Measurements from ENCODE around the gene SMNDC1.
"Not testable (repeated sequence)": the region's sequence is repeated elsewhere in the genome, so short reads cannot be mapped to it uniquely, and the experiment has no call there.

SMNDC1 gene

DNA sequence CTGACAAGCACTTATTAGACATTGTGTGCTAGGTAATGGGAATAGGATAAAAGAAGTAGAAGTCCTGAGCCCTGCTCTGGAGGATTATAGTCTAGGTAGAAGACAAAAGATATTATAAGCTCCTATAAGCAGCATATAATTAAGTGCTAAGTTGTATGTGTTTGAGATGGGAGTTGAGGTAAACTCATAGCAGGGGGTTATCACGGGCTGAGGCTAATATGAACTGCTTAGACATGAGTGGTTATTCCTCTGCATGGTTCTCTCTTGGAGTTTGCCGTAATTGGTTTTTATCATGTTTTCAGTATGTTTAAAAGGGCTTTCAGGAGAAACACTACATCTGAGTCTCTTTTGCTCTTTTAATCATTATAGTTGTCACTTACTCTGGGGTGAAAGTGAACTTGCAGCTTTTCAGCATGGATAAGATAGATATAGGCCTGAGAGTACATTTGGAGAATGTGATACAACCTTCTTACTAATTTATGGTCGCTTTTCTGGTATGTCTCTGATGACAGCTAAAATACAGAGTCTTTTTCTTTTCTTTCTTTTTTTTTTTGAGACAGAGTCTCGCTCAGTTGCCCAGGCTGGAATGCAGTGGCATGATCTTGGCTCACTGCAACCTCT, 39.0 kb downstream of the SMNDC1 start:
- no peak for TF ChIP-seq CTCF (IDR thresholded peaks at IDR 0.05; ENCODE audit: low read depth, low read length)
- no peak for DNase-seq (ENCODE audit: extremely low read depth, low read depth)

GRCh38 chr10:110263164-110263563, 41.6 kb downstream of the SMNDC1 start:
- TF ChIP-seq CTCF (IDR thresholded peaks at IDR 0.05; ENCODE audit: low read depth, low read length), result no peak
- DNase-seq (ENCODE audit: extremely low read depth, low read depth), result no peak

DNA sequence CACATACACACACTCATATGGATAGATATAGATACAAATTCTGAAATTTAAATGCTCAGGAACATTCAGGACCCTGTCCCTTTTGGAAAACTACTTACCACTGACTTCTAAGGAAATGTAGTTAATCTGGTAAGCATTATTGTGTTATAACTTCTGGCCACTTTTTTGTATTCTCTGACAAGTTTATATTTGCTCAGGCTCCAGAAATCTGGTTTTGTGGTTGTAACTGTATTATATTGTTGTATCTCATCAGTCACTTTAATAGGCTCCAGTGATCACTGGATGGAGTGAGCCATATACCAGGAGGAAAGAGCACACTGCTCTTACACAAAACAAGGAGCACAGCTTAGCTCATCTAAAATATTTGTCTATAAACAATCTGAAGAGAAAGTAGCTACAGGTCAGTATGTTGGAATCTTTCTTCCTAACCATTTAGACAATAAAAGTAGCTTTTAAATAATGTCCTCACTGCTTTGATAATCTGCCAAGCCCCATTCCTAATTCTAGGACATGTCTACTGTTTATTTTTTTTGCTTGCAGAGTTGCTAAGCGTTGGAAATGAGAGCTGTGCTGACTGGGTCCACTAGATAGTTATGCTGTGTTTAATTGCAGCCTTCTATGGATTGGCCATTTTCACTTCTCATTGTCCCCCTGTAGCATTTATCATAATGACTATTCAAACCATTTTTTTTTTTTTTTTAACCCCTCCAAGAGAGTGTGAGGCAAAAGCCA, 43.8 kb downstream of the SMNDC1 start:
- no peak for DNase-seq (ENCODE audit: extremely low read depth, low read depth)
- no peak for TF ChIP-seq CTCF (IDR thresholded peaks at IDR 0.05; ENCODE audit: low read depth, low read length)

GRCh38 chr10:110259317-110259716, 45.4 kb downstream of the SMNDC1 start:
- no peak for TF ChIP-seq CTCF (IDR thresholded peaks at IDR 0.05; ENCODE audit: low read depth, low read length)
- no peak for DNase-seq (ENCODE audit: extremely low read depth, low read depth)

DNA sequence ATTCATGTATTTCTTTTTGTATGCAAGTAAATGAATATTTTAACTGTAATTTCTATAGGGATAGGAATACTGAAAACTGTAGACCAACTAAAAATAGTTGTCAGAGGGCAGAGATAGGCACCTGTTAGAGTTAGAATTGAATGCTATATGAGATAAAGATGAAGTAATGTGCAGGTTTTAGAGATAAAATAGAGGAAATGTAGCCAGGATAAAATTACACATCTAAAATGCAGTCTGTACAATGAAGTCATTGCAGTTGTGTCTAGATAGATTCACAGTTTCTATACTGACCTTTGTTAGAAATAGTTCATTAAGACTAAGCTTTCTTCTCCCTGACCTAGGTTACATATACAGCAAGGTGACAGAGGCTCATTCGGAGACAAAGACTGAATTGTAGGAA, 46.2 kb downstream of the SMNDC1 start:
- no peak for TF ChIP-seq CTCF (IDR thresholded peaks at IDR 0.05; ENCODE audit: low read depth, low read length)
- DNase-seq (ENCODE audit: extremely low read depth, low read depth), result no peak

DNA sequence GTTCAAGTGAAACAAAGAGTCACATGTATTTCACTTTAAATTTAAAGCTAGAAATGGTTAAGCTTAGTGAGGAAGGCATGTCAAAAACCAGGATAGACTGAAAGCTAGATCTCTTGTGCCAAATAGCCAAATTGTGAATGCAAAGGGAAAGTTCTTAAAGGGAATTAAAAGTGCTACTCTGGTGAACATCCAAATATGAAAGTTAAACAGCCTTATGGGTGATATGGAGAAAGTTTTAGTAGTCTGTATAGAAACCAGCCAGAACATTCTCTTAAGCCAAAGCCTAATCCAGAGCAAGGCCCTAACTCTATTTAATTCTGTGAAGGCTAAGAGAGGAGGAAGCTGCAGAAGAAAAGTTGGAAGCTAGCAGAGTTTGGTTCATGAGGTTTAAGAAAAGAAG, 50.3 kb downstream of the SMNDC1 start:
- no peak for DNase-seq (ENCODE audit: extremely low read depth, low read depth)
- TF ChIP-seq CTCF (IDR thresholded peaks at IDR 0.05; ENCODE audit: low read depth, low read length), result no peak

DNA sequence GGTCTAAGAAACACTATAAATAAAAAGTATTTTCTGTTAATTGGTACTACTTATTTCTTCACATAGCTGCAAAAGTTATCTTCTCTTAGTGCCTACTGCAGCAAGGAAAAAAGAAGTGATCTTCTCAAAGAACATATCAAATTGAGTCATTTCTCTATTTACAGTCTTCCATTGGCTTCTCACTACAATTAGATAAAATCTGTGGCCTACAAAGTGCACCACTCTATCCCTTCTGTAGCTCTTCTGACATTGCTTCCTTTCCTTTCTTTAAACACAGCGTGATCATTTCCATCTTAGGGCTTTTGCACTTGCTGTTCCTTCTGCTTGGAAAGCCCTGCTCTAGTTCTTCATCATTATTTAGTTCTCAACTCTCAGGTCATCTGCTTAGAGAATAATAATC, 52.6 kb downstream of the SMNDC1 start:
- TF ChIP-seq CTCF (IDR thresholded peaks at IDR 0.05; ENCODE audit: low read depth, low read length), result no peak

DNA sequence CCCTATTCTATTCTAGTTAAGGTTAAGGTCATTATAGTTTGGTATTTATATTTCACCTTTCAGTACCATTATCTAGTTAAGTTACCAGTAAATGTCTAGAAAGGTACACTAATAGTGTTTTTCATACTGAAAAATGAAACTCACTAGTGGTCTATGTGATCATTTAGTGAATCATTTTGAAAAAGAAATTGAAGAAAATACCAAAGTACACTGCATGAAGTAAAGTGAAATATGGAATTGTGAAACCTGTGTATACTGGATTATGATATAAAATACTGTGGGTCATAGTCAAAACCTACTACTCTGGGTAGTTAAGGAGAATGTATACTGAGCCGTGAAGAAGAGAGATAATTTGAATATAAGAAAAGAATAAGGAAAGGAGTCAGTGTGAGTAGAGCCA, 53.3 kb downstream of the SMNDC1 start:
- not testable (repeated sequence) for DNase-seq (ENCODE audit: extremely low read depth, low read depth)

More for the DNA sequence above, 52.6 kb downstream of the SMNDC1 start:
- DNase-seq (ENCODE audit: extremely low read depth, low read depth), result no peak

- DNase-seq (ENCODE audit: extremely low read depth, low read depth), result not testable (repeated sequence)
Measured at GRCh38 chr10:110249489-110249888, 55.2 kb downstream of the SMNDC1 start.

- DNase-seq (ENCODE audit: extremely low read depth, low read depth), result not testable (repeated sequence)
Measured at GRCh38 chr10:110247833-110248232, 56.9 kb downstream of the SMNDC1 start.

Data from AG09319 (cell line).